GM21423 (cell line): ENCODE measurements around the gene TRIM29.

Experiments
- ATAC-seq: cut with Tn5 transposase; IDR thresholded peaks from one replicate; pipeline ENCODE4 v1.9.1; 2021; ENCODE audit warnings: mild to moderate bottlenecking, moderate library complexity; ENCODE audit not compliant: unreplicated experiment

TRIM29 gene

DNA sequence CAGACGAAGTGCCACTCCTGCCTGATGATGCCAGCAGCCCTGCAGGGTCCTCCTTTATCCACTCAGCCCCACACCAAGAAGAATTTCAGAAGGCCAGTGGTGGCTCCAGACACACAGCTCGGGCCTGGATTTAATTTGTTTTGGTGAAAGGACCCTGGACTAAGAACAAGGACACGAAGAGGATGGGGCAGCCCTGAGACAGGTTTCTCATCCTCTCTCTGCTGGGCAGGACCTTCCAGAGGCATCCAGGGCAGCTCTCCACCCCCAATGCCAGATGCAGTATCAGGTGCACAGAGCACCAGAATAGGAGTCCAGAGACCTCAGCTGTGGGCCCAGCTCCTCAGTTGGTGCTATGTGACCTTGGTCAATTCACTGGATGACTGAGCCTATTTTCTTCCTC, 72.0 kb downstream of the TRIM29 start:
- ATAC-seq, result no peak

DNA sequence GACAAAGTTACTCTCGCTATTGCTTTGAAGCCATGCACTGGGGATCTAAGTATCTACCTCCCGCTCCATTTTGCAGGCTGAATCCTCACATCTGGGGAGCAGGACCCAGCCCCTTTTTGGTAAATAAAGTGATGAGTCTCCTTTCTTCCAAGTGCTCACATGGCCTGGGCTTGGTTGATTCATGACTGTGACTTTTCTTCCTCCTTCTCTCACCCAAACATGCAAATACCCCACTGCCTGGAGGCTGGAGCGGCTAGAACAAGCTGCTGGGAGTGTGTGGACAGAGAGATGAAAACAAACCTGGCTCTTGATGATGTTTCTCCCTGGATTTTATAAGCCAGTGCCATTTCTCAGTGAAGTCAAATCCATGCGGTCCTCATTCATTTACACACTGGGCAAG, 72.7 kb downstream of the TRIM29 start:
- no peak for ATAC-seq

DNA sequence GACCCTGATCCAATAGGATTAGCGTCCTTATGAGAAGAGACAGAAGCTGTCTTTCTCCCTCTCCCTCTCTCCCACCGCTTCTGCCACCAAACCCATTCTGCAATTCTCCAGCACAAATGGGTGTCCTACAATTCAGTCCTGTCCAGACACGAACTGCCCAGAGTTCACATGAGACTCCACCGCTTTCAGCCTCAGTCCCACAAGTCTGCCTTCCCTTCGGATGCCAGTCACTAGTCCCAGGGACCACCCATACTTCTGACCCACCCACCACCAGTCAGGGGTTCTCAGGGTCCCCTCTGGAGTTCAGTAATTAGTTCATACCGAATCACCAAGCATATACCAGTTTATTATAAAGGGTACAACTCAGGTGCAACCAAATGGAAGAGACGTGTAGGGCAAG, 73.6 kb downstream of the TRIM29 start:
- ATAC-seq, result no peak

DNA sequence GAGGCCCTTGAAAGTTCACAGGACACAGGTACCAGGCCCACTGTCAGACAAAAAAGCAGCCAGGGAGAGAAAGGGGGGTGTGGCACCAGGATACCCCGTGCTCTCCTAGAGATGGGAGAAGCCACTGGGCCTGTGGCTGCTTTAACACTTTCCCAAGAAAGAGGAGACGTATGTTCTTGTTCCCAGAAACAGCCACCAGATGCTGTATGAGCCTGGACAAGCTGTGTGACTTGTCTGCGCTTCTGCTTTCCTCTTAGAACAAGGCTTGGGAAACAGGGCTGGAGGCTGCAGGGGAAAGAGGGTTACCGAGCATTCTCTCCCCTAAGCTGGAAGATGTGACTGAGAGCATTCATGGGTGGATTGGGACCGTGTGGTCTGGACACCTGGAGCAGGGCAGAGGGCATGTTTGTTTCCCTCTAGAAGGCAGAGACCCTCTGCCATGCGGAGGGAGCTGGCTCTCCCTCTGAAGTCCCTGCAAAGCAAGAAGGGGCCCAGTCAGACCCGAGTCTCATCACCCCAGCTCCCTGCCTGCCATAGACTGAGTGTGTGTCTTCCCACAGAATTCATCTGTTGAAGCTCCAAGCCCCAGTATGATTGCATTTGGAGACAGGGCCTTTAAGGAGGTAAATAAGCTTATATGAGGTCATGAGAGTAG, 74.1 kb downstream of the TRIM29 start:
- no peak for ATAC-seq

DNA sequence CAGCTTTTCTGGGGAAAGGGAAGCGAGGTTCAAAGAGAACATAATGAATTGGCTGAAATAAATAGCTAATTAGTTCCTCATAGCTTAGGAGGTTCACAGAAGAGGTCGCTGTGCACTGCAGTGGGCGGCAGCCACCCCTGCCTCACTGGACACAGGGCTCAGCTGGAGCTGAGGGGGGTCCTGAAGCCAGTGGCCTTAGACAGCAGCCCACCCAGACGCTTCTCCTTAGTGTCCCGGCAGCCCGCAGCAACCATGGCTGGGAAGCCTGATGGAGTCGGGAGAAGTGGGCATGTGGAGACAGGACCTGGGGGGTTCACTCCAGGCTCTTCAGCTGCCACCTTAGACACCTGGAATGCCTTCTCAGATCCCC, 75.4 kb downstream of the TRIM29 start:
- no peak for ATAC-seq

DNA sequence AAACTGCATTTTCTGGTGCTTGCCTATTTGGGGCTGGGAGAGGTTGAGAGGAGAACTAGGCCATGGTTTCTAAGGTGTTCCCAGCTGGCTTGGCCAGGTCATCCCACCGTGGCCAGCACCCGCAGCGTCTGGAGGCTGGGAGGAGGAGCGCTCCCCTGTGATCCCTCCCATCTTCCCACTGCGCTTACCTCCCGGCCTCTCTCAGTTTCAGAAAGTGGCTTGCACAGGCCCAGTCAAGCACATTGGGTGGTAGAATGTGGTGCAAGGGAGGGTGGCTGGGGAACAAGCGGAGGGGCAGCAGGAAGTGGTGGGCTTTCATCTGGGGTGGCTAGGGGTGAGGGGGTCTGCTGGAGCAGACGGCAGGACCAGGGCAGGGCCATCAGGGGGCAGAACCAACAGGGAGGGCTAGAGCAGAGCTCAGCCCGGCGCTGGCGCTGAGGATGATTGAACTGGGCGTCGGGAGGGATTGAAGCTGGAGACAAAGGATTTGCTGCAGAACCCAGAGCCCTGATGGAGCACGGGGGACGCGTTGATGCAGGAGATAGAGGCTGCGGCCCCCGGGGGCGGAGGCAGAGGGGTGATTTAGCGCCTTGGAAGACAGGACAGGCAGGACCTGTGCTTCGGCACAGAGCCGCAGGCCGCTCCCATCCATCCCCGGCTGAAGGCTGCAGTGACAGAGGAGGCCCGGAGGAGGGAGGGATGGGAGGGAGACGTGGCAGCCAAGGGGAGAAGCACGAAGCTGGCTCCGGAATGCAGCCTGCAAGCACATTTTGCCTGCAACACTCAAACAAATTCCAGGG, 76.0 kb downstream of the TRIM29 start:
- ATAC-seq, result no peak
